CD4-positive, CD25-positive, alpha-beta regulatory T cell (primary cell): ENCODE data around the gene E2F7. TPM values are rescaled to one million over a fixed set of nuclear protein-coding genes. Genes with fewer than 3 reads are reported as not detected.

Source experiments
- ATAC-seq, 2 donors: fragments of 150-1000 bp; cut with Tn5 transposase; one replicate each; pipeline ENCODE4 v1.10.0; 2021; ENCODE audit warnings: low read depth in 2 of 2, moderate number of reproducible peaks in 2 of 2, moderate library complexity in 1 of 2
- DNase-seq, 3 donors: peaks; one replicate each; pipeline versions ENCODE4 v3.0.0 to v3.0.0-alpha.2; 2012 to 2022; ENCODE audit warnings: mixed read lengths in 1 of 3
- H3K27ac ChIP-seq: one replicate; pipeline ENCODE4 v1.7.0; 2013; ENCODE audit warnings: mild to moderate bottlenecking, low read length; ENCODE audit not compliant: insufficient read depth, poor library complexity, severe bottlenecking
- H3K27me3 ChIP-seq: one replicate; pipeline ENCODE4 v1.7.0; 2013; ENCODE audit warnings: low read length; ENCODE audit not compliant: control insufficient read depth, insufficient read depth
- H3K36me3 ChIP-seq: one replicate; pipeline ENCODE4 v1.7.0; 2013; ENCODE audit warnings: mild to moderate bottlenecking, low read length, moderate library complexity; ENCODE audit not compliant: control insufficient read depth, insufficient read depth
- H3K4me1 ChIP-seq: 2 replicates; pipeline ENCODE4 v1.7.0; 2013; ENCODE audit warnings: mild to moderate bottlenecking, low read length; ENCODE audit not compliant: insufficient read depth, control insufficient read depth, poor library complexity, severe bottlenecking
- H3K4me3 ChIP-seq: one replicate; pipeline ENCODE4 v1.7.0; 2013; ENCODE audit warnings: low read depth, mild to moderate bottlenecking, low read length, moderate library complexity
- H3K9me3 ChIP-seq, 2 experiments: 1 replicate in 1 of 2; 2 replicates in 1 of 2; pipeline ENCODE4 v1.7.0; 2013; ENCODE audit warnings: low read length in 2 of 2, mild to moderate bottlenecking in 1 of 2, moderate library complexity in 1 of 2; ENCODE audit not compliant: control insufficient read depth in 2 of 2
- H3K27ac Mint-ChIP-seq, 3 donors: one replicate each; pipeline ENCODE4 v1.8.0; 2020 to 2022; ENCODE audit warnings: mild to moderate bottlenecking in 3 of 3, mixed read lengths in 3 of 3, moderate library complexity in 2 of 3
- H3K27me3 Mint-ChIP-seq: one replicate; pipeline ENCODE4 v1.8.0; 2022; ENCODE audit warnings: mild to moderate bottlenecking, mixed read lengths
- H3K36me3 Mint-ChIP-seq: one replicate; pipeline ENCODE4 v1.8.0; 2020; ENCODE audit warnings: mixed read lengths
- H3K4me1 Mint-ChIP-seq, 4 donors: one replicate each; pipeline ENCODE4 v1.8.0; 2020 to 2022; ENCODE audit warnings: mixed read lengths in 4 of 4, mild to moderate bottlenecking in 1 of 4
- H3K4me3 Mint-ChIP-seq, 4 donors: one replicate each; pipeline ENCODE4 v1.8.0; 2020 to 2022; ENCODE audit warnings: mild to moderate bottlenecking in 4 of 4, mixed read lengths in 4 of 4, moderate library complexity in 3 of 4
- H3K9me3 Mint-ChIP-seq, 7 donors: one replicate each; pipeline ENCODE4 v1.8.0; 2020 to 2022; ENCODE audit warnings: mixed read lengths in 7 of 7, mild to moderate bottlenecking in 3 of 7, moderate library complexity in 2 of 7
- polyA plus RNA-seq, 4 donors: library from polyadenylated mRNA; unstranded; fragments of 300-500 nt; fragmentation: Illumina TruSeq; gene quantifications; one replicate each; pipeline ENCODE4 v1.2.3, GENCODE V29; 2021
- total RNA-seq: library from RNA; stranded (reverse); gene quantifications from one replicate; pipeline ENCODE4 v1.2.3, GENCODE V29; 2022

E2F7 gene
- total and polyA plus RNA-seq, 5 donors from 2014 or later: 0.13 to 1.6 (median 0.21) TPM; not detected in 2

GRCh38 chr12:77002382-77002781, 63.0 kb downstream of the E2F7 start:
- no peaks in the 10 kb centered on the region for H3K36me3 Mint-ChIP-seq

DNA sequence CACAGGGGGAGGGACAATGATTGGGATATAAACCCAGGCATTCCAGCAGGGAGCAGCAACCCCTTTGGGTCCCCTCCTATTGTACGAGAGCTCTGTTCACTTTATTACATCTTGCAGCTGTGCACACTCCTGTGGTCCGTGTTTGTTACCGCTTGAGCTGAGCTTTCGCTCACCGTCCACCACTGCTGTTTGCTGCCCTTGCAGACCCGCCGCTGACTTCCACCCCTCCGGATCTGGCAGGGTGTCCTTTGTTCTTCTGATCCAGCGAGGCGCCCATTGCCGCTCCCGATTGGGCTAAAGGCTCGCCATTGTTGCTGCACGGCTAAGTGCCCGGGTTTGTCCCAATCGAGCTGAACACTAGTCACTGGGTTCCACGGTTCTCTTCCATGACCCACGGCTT, 64.1 kb downstream of the E2F7 start:
- Mint-ChIP-seq H3K27ac (no peak overlapping the region), H3K36me3 (no peaks in the 10 kb centered on the region), H3K9me3 (peaks cover 0 to 4% (median 0%) of the 10 kb centered on the region in 7 donors), H3K4me1 (no peaks in the 10 kb centered on the region), H3K27me3 (peaks cover 28% of the 10 kb centered on the region), H3K4me3 (no peak overlapping the region)
- Histone ChIP-seq H3K4me1 (no peaks in the 10 kb centered on the region), H3K36me3 (no peaks in the 10 kb centered on the region), H3K9me3 (no peaks in the 10 kb centered on the region), H3K4me3 (no peak overlapping the region), H3K27me3 (peaks cover 4% of the 10 kb centered on the region), H3K27ac (no peak overlapping the region)
- DNase-seq: no peak
- ATAC-seq: no peak

More at GRCh38 chr12:77002382-77002781, 63.0 kb downstream of the E2F7 start:
- Histone ChIP-seq H3K9me3 (no peaks in the 10 kb centered on the region), H3K4me1 (no peaks in the 10 kb centered on the region), H3K4me3 (no peak overlapping the region), H3K27ac (no peak overlapping the region), H3K27me3 (peaks cover 4% of the 10 kb centered on the region), H3K36me3 (no peaks in the 10 kb centered on the region)
- DNase-seq (no peak), ATAC-seq (no peak)
- Mint-ChIP-seq H3K4me1 (no peaks in the 10 kb centered on the region), H3K27me3 (peaks cover 31% of the 10 kb centered on the region), H3K27ac (no peak overlapping the region), H3K9me3 (peaks cover 0 to 4% (median 0%) of the 10 kb centered on the region in 7 donors), H3K4me3 (no peak overlapping the region)

DNA sequence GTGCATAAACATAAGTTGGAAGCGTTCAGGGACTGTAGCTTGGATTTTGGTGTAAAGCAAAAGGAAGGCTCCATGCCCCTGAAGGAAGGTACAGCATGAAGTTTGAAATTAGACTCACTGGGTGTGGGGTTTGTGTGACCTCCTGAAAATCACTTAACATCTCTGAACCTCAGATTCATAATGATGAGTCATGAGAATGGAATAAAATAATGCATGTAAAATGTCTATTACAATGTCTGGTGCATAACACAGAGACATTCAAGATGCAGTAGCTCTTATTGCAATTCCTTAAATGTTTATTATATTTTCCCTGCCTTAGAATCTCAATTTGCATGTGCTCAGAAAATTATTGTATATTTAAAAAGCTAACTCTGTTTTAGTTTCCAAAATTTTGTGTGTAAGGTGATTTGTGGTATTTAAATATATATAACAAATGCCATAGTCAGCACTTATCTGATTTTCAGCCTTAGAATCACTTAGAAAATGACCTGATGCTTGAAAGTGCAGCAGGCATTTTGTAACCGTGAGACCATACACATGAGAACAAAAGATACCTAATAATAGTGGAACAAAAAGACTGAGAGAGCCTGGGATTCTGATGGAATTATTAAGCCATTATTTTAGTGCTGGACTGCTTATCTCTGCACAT, 66.3 kb downstream of the E2F7 start:
- Histone ChIP-seq H3K4me1 (no peaks in the 10 kb centered on the region), H3K27ac (no peak overlapping the region), H3K27me3 (peaks cover 1% of the 10 kb centered on the region), H3K36me3 (no peaks in the 10 kb centered on the region), H3K4me3 (no peak overlapping the region), H3K9me3 (no peaks in the 10 kb centered on the region)
- ATAC-seq (no peak), DNase-seq (no peak)
- peaks cover 24% of the 10 kb centered on the region for H3K27me3 Mint-ChIP-seq
- peaks cover 0 to 4% (median 0%) of the 10 kb centered on the region in 7 donors for H3K9me3 Mint-ChIP-seq
- H3K36me3 Mint-ChIP-seq: no peaks in the 10 kb centered on the region
- no peak overlapping the region for H3K27ac Mint-ChIP-seq
- no peaks in the 10 kb centered on the region for H3K4me1 Mint-ChIP-seq
- no peak overlapping the region for H3K4me3 Mint-ChIP-seq

- Mint-ChIP-seq H3K4me3 (no peak overlapping the region), H3K27ac (no peak overlapping the region), H3K36me3 (no peaks in the 10 kb centered on the region), H3K9me3 (peaks cover 0 to 4% (median 0%) of the 10 kb centered on the region in 7 donors), H3K27me3 (peaks cover 26% of the 10 kb centered on the region), H3K4me1 (no peaks in the 10 kb centered on the region)
- H3K27me3 ChIP-seq: peaks cover 1% of the 10 kb centered on the region
- no peak for ATAC-seq
- H3K4me3 ChIP-seq: no peak overlapping the region
- H3K9me3 ChIP-seq: no peaks in the 10 kb centered on the region
- no peak overlapping the region for H3K27ac ChIP-seq
- DNase-seq: no peak
- H3K36me3 ChIP-seq: no peaks in the 10 kb centered on the region
- no peaks in the 10 kb centered on the region for H3K4me1 ChIP-seq
These were observed 67.0 kb downstream of the E2F7 start for GRCh38 chr12:76998386-76998785.

DNA sequence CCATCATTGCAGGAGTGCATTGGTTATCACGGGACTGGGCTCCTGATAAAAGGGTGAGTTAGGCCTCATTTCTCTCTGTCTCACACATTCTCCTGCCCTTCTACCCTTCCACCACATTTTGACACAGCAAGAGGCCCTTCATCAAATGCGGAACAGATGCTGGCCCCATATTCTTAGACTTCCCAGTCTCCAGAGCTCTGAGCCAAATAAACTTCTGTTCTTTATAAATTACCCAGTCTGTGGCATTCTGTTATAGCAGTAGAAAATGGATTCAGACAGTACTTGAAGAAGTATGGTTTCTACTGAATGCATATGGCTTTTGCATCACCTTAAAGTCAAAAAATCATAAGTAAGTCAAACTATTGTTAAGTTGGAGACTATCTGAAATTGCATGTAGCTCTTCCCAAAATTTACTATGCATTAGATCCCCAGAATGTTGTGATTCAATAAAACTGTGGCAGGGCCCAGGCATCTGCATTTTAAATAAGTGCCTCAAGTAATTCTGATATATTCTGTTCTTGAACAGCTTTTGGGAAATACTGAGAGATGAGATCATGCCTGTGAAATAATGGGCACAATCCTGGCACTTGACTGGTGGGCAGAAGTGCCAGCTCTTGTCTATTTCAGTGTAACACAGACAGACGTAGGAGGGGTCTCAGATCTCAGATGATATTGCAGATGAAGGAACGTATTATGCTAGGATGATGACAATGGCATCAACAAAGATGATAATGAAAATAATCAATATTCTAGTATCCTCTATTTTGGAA, 68.2 kb downstream of the E2F7 start:
- H3K36me3 ChIP-seq: no peaks in the 10 kb centered on the region

GRCh38 chr12:76990716-76991115, 74.7 kb downstream of the E2F7 start:
- Histone ChIP-seq H3K27ac (no peak overlapping the region), H3K9me3 (peaks cover 0 to 4% of the 10 kb centered on the region in 2 experiments), H3K27me3 (no peaks in the 10 kb centered on the region), H3K4me3 (no peak overlapping the region), H3K4me1 (no peaks in the 10 kb centered on the region), H3K36me3 (no peaks in the 10 kb centered on the region)
- Mint-ChIP-seq H3K4me3 (no peak overlapping the region), H3K9me3 (peaks cover 0 to 6% (median 2%) of the 10 kb centered on the region in 7 donors), H3K27ac (no peak overlapping the region), H3K36me3 (no peaks in the 10 kb centered on the region), H3K27me3 (peaks cover 24% of the 10 kb centered on the region), H3K4me1 (no peaks in the 10 kb centered on the region)
- DNase-seq (no peak), ATAC-seq (no peak)

More for the DNA sequence above, 68.2 kb downstream of the E2F7 start:
- DNase-seq (no peak), ATAC-seq (no peak)
- Histone ChIP-seq H3K27ac (no peak overlapping the region), H3K27me3 (peaks cover 1% of the 10 kb centered on the region), H3K4me3 (no peak overlapping the region), H3K4me1 (no peaks in the 10 kb centered on the region), H3K9me3 (no peaks in the 10 kb centered on the region)
- H3K9me3 Mint-ChIP-seq: peaks cover 0 to 2% (median 0%) of the 10 kb centered on the region in 7 donors
- H3K4me3 Mint-ChIP-seq: no peak overlapping the region
- no peaks in the 10 kb centered on the region for H3K36me3 Mint-ChIP-seq
- H3K4me1 Mint-ChIP-seq: no peaks in the 10 kb centered on the region
- H3K27ac Mint-ChIP-seq: no peak overlapping the region
- H3K27me3 Mint-ChIP-seq: peaks cover 32% of the 10 kb centered on the region

DNA sequence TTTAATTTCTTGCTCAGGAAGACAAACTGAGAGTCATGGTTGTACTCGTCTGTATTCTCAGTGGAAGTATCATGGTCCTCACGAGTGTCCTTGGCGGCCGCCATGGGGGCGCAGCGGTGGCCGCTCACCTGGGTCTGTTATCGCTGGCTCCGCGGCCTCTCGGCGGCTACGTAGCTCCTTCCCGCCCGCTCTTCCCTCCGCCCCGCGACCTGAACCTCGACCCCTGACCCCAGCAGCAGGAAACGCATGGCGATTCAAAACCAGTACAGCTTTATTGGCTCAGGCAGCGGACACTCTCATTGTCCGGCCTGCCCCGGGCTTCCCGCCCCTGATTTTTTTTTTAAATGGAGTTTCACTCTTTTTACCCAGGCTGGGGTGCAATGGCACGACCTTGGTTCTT, 80.8 kb downstream of the E2F7 start:
- Histone ChIP-seq H3K27ac (no peak overlapping the region), H3K36me3 (no peaks in the 10 kb centered on the region), H3K4me1 (no peaks in the 10 kb centered on the region), H3K27me3 (no peaks in the 10 kb centered on the region), H3K4me3 (no peak overlapping the region), H3K9me3 (peaks cover 0 to 8% of the 10 kb centered on the region in 2 experiments)
- H3K27me3 Mint-ChIP-seq: peaks cover 8% of the 10 kb centered on the region
- H3K4me1 Mint-ChIP-seq: no peaks in the 10 kb centered on the region
- H3K36me3 Mint-ChIP-seq: no peaks in the 10 kb centered on the region
- H3K9me3 Mint-ChIP-seq: peaks cover 0 to 25% (median 7%) of the 10 kb centered on the region in 7 donors
- no peak overlapping the region for H3K4me3 Mint-ChIP-seq
- no peak overlapping the region for H3K27ac Mint-ChIP-seq
- ATAC-seq: no peak
- DNase-seq: no peak
